Subcutaneous adipose tissue (tissue), 4 donors: ENCODE results near the gene ZNF248. TPM values are rescaled to one million over a fixed set of nuclear protein-coding genes. Genes with fewer than 3 reads are reported as not detected.

Experiments used
- total RNA-seq, 4 donors: library from RNA; depleted of rRNA; stranded (reverse); fragments of >200 nt; gene quantifications; one replicate each; pipeline ENCODE4 v1.1.0, GENCODE V29; 2016
- TF ChIP-seq, protein P1 (sequence below): fragments of 450-650 bp; IDR thresholded peaks from one replicate; pipeline ENCODE4 v1.5.1; 2016; ENCODE audit warnings: low read depth, mild to moderate bottlenecking, control low read depth, antibody characterized with exemption, moderate library complexity

ZNF248 gene
- total RNA-seq, 4 donors from 2014 or later, result 12.6 to 15.8 (median 13.5) TPM

DNA sequence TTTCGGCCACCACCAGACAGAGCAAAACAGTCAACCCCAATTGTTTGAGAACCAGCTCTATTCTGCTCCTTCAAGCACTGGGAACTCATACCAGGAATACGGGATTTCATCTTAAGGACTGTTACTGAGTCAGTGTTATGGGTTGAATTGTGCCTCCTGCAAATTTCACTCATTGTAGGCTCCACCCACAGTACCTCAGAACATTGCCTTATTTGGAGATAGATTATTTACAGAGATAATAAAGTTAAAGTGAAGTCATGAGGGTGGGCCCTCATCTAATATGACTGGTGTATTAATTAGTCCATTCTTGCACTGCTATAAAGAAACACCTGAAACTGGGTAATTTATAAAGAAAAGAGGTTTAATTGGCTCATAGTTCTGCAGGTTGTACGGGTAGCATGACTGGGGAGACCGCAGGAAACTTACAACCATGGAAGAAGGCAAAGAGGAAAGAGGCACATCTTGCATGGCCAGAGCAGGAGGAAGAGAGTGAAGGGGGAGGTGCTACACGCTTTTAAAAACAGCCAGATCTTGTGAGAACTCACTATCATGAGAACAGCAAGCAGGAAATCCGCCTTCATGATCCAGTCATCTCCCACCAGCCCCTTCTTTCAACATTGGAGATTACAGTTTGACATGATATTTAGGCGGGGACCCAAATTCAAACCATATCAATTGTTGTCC, 14.3 kb upstream of the ZNF248 start:
- TF ChIP-seq, protein P1, sequence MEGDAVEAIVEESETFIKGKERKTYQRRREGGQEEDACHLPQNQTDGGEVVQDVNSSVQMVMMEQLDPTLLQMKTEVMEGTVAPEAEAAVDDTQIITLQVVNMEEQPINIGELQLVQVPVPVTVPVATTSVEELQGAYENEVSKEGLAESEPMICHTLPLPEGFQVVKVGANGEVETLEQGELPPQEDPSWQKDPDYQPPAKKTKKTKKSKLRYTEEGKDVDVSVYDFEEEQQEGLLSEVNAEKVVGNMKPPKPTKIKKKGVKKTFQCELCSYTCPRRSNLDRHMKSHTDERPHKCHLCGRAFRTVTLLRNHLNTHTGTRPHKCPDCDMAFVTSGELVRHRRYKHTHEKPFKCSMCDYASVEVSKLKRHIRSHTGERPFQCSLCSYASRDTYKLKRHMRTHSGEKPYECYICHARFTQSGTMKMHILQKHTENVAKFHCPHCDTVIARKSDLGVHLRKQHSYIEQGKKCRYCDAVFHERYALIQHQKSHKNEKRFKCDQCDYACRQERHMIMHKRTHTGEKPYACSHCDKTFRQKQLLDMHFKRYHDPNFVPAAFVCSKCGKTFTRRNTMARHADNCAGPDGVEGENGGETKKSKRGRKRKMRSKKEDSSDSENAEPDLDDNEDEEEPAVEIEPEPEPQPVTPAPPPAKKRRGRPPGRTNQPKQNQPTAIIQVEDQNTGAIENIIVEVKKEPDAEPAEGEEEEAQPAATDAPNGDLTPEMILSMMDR, result no peak

DNA sequence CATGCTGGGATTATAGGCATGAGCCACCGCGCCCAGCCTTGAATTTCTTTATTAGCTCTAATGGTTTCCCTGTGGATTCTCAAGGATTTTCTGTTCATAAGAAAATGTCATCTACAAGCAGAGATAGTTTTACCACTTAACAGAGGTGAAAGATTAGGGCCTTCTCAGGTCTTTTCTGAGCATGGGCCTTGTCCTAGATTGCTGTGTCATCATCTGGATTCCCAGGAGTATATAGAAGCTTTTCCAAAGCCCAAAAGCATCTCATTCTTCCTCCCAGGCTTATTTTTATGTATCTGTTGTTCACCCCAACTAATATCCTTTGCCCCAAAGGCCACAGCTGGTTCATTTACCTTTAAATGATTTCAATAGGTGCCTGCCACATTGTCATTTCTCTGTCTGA, 13.7 kb upstream of the ZNF248 start:
- TF ChIP-seq, protein P1, result no peak

DNA sequence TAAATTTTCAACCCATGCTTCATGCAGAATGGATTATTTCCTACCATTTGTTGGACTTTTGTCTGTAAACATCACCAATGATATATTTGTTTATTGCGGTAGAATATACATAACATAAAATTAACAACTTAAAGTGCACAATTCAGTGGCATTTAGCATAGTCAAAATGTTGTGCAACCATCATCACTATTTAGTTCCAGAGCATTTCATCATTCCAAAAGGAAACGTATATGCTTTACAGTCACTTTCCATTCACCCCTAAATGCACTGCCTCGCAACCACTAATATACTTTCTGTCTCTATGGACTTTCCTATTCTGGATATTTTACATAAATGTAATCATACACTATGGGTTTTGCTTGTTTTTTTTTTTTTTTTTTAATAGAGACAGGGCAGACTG, 11.4 kb upstream of the ZNF248 start:
- TF ChIP-seq, protein P1, result no peak

DNA sequence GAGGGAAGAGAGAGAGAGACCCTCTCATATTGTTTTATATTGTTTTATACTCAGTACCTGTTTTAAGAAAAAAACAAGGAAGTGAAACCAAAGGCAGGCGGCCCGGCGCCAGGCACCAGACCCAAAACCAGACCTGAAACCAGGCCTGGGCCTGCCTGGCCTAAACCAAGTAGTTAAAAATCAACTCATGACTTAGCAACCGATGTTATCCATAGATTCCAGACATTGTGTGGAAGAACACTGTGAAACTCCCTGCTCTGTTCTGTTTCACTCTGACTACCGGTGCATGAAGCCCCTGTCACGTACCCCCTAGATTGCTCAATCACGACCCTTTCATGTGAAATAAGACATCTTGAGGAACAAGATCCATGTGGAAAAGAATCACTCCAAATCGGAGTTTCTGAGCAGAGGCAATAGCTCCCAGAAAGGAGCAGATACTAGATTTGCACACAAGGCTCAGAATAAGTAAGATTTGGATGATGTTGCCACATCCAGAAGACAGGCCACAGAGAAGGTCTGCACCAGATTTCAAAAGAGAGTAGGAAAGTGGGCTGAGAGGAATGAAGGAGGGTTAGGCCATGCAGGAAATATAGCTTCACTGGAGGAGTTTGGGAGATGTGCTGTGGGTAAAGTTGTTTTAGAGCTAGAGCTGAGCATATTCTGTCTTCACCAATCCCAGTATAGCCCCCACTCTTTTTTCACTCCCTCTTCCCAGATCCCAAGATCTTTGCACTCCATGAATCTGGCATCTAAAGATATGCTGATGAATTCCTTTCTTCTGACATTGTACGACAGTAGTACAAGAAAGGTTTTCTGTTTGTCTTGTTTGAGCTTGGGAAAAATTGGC, 8.8 kb upstream of the ZNF248 start:
- TF ChIP-seq, protein P1, result no peak

DNA sequence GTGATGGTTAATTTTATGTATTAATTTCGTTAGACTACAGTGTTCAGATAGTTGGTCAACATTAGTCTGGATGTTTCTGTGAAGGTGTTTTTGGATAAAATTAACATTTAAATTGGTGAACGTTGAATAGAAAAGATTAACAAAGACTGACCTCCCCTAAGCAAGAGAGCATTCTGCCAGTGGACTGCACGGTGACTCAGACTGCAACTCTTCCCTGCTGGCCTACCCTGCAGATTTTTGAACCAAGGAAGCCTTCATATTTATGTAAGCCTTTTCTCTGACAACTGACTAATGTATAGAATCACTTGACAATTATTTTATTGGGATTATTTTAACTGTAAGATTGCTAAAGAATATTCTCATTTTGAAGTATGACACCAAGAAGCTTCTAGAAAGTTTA, 7.9 kb upstream of the ZNF248 start:
- TF ChIP-seq, protein P1, result no peak

DNA sequence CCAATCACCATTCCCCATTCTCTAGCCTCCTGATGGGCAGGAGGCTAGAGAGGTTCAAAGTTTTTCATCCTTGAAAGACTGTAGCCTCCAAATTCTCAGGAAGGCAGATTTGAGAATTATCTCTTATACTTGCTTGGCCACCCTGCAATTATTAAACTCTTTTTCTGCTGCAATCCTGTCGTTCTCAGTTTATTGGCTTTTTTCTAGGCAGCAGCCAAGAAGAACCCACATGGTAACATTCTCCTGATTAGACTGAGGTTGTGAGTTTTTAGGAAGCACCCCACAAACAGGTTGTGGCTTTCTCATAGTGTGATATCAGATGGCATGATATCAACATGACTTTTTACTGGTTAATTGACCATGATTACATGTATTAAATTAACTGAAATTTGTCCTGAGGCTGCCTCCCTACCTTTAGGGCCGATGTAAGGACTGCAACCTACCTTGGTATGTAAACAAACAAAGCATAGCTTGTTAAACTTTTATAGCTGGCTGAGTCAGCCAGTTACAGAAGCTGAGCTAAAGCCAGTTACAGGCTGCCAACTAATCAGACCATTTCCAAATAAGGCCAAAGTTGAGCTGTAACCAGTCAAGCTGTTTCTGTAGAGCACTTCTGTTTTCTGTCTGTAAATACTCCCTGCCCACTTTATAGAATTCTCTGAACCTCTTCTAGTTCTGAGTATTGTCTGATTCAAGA, 3.2 kb upstream of the ZNF248 start:
- TF ChIP-seq, protein P1, result no peak

DNA sequence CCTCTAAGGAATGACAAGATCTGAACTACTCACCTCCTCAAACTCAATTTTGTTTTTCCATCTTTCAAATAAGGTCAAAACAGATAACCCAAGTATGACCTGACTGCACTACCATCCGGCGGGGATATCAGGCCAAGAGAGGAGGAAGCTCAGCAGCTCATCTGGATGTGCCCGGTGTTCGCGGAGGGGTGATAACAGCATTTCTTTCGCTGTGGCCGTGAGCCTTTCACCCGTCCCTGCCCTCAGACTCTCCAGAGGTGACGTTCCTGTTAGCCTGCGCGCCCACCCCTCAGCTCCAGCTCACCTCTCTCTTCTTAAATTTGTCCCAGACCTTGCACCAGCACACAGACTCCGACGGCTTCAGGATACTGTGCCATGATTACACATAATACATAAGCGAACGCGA, 526 bp downstream of the ZNF248 start:
- TF ChIP-seq, protein P1, result no peak
